Colonic mucosa (tissue), 4 donors: ENCODE measurements around the gene CPLX3. TPM values are rescaled to one million over a fixed set of nuclear protein-coding genes. Genes with fewer than 3 reads are reported as not detected.

Experiments
- DNase-seq: peaks from one replicate; pipeline ENCODE4 v3.0.0-alpha.2; 2020
- H3K27ac ChIP-seq: fragments of 200-600 bp; one replicate; pipeline ENCODE4 v1.8.0; 2021
- H3K27me3 ChIP-seq: fragments of 200-600 bp; one replicate; pipeline ENCODE4 v1.8.0; 2021
- H3K36me3 ChIP-seq: fragments of 200-600 bp; one replicate; pipeline ENCODE4 v1.8.0; 2021
- H3K4me1 ChIP-seq: fragments of 200-600 bp; one replicate; pipeline ENCODE4 v1.8.0; 2021; ENCODE audit warnings: mild to moderate bottlenecking
- H3K4me3 ChIP-seq: fragments of 200-600 bp; one replicate; pipeline ENCODE4 v1.8.0; 2021
- H3K9ac ChIP-seq, 2 donors: one replicate each; pipeline ENCODE4 v1.7.0; 2013; ENCODE audit warnings: control low read depth in 2 of 2, low read depth in 2 of 2, low read length in 2 of 2
- H3K9me3 ChIP-seq: fragments of 200-600 bp; one replicate; pipeline ENCODE4 v1.8.0; 2021
- CTCF ChIP-seq: fragments of 200-600 bp; IDR thresholded peaks from one replicate; pipeline ENCODE4 v1.8.0; 2022; ENCODE audit warnings: antibody characterized with exemption, mild to moderate bottlenecking
- intact Hi-C: fragments of 100-400 bp; cut with DNase I; formaldehyde crosslinking; loops from one replicate; pipeline ENCODE4 v1.14.1; 2022
- total RNA-seq, 2 donors: library from RNA; stranded (reverse); fragmentation: NEBNext Ultra II Directional in 1 of 2; extraction: Animal tissue kit (Norgen Biotek cat#: 25700) in 1 of 2; gene quantifications; one replicate each; pipeline ENCODE4 v1.2.1, GENCODE V29; 2021
- donor health status: healthy.
- donor health status: DM: no; HTN: no; CAD: no.
- donor health status: DM: no; HTN: no; CAD: no.

Gene CPLX3
- total RNA-seq, 2 donors from 2014 or later: not detected

- peak; percentile 38 for TF ChIP-seq CTCF
- H3K27ac ChIP-seq: peak overlapping the region; percentile 33
- intact Hi-C loops: no loop called here
- no peaks in the 10 kb centered on the region for H3K9me3 ChIP-seq
- H3K9ac ChIP-seq: peak overlapping the region in 1 of 2 donors; percentile 22
- DNase-seq: peak; percentile 66
- no peaks in the 10 kb centered on the region for H3K36me3 ChIP-seq
- H3K27me3 ChIP-seq: no peaks in the 10 kb centered on the region
- H3K4me3 ChIP-seq: no peak overlapping the region
- H3K4me1 ChIP-seq: peaks cover 15% of the 10 kb centered on the region
Observed at GRCh38 chr15:74817370-74817737, 9.1 kb upstream of the CPLX3 start.

- no peak overlapping the region for H3K4me3 ChIP-seq
- no peak for TF ChIP-seq CTCF
- peaks cover 14% of the 10 kb centered on the region for H3K4me1 ChIP-seq
- intact Hi-C loops: no loop called here
- H3K36me3 ChIP-seq: no peaks in the 10 kb centered on the region
- H3K9me3 ChIP-seq: no peaks in the 10 kb centered on the region
- DNase-seq: no peak
- no peak overlapping the region for H3K27ac ChIP-seq
- no peaks in the 10 kb centered on the region for H3K27me3 ChIP-seq
- no peak overlapping the region for H3K9ac ChIP-seq
Observed at GRCh38 chr15:74820056-74820455, 6.4 kb upstream of the CPLX3 start.

- DNase-seq: no peak
- no peak overlapping the region for H3K9ac ChIP-seq
- H3K4me3 ChIP-seq: no peak overlapping the region
- no peaks in the 10 kb centered on the region for H3K36me3 ChIP-seq
- peaks cover 12% of the 10 kb centered on the region for H3K4me1 ChIP-seq
- no peaks in the 10 kb centered on the region for H3K9me3 ChIP-seq
- H3K27ac ChIP-seq: no peak overlapping the region
- no peaks in the 10 kb centered on the region for H3K27me3 ChIP-seq
- intact Hi-C loops: no loop called here
- TF ChIP-seq CTCF: no peak
Observed at GRCh38 chr15:74821091-74821789, 5.2 kb upstream of the CPLX3 start.

- intact Hi-C loops: no loop called here
- H3K36me3 ChIP-seq: no peaks in the 10 kb centered on the region
- H3K4me1 ChIP-seq: peaks cover 12% of the 10 kb centered on the region
- no peak overlapping the region for H3K4me3 ChIP-seq
- H3K9me3 ChIP-seq: no peaks in the 10 kb centered on the region
- H3K9ac ChIP-seq: no peak overlapping the region
- DNase-seq: no peak
- TF ChIP-seq CTCF: no peak
- no peaks in the 10 kb centered on the region for H3K27me3 ChIP-seq
- H3K27ac ChIP-seq: no peak overlapping the region
Observed at GRCh38 chr15:74821790-74822158, 4.7 kb upstream of the CPLX3 start.

- peaks cover 12% of the 10 kb centered on the region for H3K4me1 ChIP-seq
- H3K9me3 ChIP-seq: no peaks in the 10 kb centered on the region
- no peak overlapping the region for H3K27ac ChIP-seq
- intact Hi-C loops: no loop called here
- H3K4me3 ChIP-seq: no peak overlapping the region
- no peak for DNase-seq
- no peak for TF ChIP-seq CTCF
- H3K27me3 ChIP-seq: peaks cover 3% of the 10 kb centered on the region
- no peaks in the 10 kb centered on the region for H3K36me3 ChIP-seq
- no peak overlapping the region for H3K9ac ChIP-seq
Observed at GRCh38 chr15:74822233-74822632, 4.2 kb upstream of the CPLX3 start.
